ENCODE data around the gene ZCCHC7.

Gene ZCCHC7

DNA sequence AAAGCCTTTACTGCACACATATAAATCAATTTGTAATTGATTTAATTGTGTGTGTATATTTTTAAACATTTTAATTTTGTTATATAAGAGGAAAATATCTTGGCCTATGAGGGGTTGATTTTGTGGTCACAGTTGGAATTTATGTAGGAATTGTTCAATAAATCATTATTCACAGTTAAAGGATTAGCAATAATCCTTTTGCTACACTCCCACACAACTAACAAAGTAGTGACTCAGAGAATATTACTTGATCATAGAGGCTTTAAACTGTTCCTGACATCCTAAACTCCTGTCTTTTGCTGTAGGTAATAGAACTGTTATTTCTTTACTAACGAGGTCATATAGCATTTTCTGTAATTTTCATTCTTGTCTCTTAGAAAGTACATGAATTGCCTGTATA is 95.5 kb downstream of the ZCCHC7 start:
- no peak for TF ChIP-seq POLR2AphosphoS5 (IDR thresholded peaks at IDR 0.05; ENCODE audit: low read depth, low read length)
- TF ChIP-seq, protein P1, sequence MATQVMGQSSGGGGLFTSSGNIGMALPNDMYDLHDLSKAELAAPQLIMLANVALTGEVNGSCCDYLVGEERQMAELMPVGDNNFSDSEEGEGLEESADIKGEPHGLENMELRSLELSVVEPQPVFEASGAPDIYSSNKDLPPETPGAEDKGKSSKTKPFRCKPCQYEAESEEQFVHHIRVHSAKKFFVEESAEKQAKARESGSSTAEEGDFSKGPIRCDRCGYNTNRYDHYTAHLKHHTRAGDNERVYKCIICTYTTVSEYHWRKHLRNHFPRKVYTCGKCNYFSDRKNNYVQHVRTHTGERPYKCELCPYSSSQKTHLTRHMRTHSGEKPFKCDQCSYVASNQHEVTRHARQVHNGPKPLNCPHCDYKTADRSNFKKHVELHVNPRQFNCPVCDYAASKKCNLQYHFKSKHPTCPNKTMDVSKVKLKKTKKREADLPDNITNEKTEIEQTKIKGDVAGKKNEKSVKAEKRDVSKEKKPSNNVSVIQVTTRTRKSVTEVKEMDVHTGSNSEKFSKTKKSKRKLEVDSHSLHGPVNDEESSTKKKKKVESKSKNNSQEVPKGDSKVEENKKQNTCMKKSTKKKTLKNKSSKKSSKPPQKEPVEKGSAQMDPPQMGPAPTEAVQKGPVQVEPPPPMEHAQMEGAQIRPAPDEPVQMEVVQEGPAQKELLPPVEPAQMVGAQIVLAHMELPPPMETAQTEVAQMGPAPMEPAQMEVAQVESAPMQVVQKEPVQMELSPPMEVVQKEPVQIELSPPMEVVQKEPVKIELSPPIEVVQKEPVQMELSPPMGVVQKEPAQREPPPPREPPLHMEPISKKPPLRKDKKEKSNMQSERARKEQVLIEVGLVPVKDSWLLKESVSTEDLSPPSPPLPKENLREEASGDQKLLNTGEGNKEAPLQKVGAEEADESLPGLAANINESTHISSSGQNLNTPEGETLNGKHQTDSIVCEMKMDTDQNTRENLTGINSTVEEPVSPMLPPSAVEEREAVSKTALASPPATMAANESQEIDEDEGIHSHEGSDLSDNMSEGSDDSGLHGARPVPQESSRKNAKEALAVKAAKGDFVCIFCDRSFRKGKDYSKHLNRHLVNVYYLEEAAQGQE (IDR thresholded peaks at IDR 0.05; ENCODE audit: insufficient read depth in 1 of 2, low read depth in 2 of 2, low read length in 2 of 2), result no peak
- no peak for TF ChIP-seq SIN3A (IDR thresholded peaks at IDR 0.05; ENCODE audit: borderline replicate concordance, insufficient read depth, low read length)
- no peak for TF ChIP-seq FOXP2 (optimal IDR thresholded peaks at IDR 0.05; ENCODE audit: borderline replicate concordance, extremely low read depth, extremely low read length, insufficient read depth)
- TF ChIP-seq TAF1 (IDR thresholded peaks at IDR 0.05; ENCODE audit: borderline replicate concordance, insufficient read depth, low read length), result no peak

DNA sequence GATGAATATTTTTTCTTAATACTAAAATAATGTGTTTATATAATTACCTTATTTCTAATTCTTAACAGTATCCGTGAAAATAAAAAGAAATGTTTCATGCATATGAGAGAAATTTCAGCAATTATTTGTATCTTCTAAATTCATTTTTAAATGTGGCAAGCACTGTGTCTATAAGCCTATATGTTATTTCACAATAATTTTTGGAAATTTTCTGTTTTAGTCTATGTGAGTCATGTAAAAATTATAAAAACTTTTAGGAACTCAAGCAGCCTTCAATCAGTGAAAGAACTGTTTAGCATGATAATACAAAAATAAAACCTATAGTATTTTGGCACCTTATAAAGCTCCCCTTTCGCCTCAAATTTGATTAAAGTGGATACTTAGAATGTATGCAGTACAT is 96.8 kb downstream of the ZCCHC7 start:
- TF ChIP-seq FOXP2 (optimal IDR thresholded peaks at IDR 0.05; ENCODE audit: borderline replicate concordance, extremely low read depth, extremely low read length, insufficient read depth), result no peak
- no peak for TF ChIP-seq TAF1 (IDR thresholded peaks at IDR 0.05; ENCODE audit: borderline replicate concordance, insufficient read depth, low read length)
- no peak for TF ChIP-seq SIN3A (IDR thresholded peaks at IDR 0.05; ENCODE audit: borderline replicate concordance, insufficient read depth, low read length)
- TF ChIP-seq, protein P1 (IDR thresholded peaks at IDR 0.05; ENCODE audit: insufficient read depth in 1 of 2, low read depth in 2 of 2, low read length in 2 of 2), result no peak
- no peak for TF ChIP-seq POLR2AphosphoS5 (IDR thresholded peaks at IDR 0.05; ENCODE audit: low read depth, low read length)

DNA sequence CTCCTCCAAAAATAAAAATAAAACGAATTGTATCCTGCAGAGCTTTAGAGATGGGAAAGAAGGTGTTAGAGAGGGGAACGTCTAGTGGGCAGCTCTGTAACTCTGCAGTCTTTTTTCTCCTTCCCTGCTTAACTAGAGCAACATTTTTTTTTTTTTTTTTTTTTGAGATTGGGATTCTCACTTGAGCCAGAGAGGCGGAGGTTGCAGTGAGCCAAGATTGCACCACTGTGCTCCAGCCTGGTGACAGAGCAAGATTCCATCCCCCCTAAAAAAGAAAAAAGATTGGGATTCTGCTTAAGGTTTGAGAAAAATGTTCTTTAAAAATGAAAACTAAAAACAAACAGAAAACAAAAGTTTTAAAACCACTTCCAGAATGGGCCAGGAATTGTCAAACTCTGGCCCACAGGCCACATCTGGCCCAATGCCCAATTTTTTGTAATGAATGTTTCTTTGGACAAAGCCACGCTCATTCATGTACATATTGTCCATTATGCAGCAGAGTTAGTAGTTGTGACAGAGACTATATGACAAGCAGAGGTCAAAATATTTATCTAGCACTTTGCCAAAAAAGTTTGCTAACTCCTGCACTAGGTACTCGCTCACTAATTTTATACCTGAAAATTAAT is 98.5 kb downstream of the ZCCHC7 start:
- TF ChIP-seq TAF1 (IDR thresholded peaks at IDR 0.05; ENCODE audit: borderline replicate concordance, insufficient read depth, low read length), result no peak
- no peak for TF ChIP-seq SIN3A (IDR thresholded peaks at IDR 0.05; ENCODE audit: borderline replicate concordance, insufficient read depth, low read length)
- TF ChIP-seq, protein P1 (IDR thresholded peaks at IDR 0.05; ENCODE audit: insufficient read depth in 1 of 2, low read depth in 2 of 2, low read length in 2 of 2), result no peak
- TF ChIP-seq FOXP2 (optimal IDR thresholded peaks at IDR 0.05; ENCODE audit: borderline replicate concordance, extremely low read depth, extremely low read length, insufficient read depth), result no peak
- no peak for TF ChIP-seq POLR2AphosphoS5 (IDR thresholded peaks at IDR 0.05; ENCODE audit: low read depth, low read length)

DNA sequence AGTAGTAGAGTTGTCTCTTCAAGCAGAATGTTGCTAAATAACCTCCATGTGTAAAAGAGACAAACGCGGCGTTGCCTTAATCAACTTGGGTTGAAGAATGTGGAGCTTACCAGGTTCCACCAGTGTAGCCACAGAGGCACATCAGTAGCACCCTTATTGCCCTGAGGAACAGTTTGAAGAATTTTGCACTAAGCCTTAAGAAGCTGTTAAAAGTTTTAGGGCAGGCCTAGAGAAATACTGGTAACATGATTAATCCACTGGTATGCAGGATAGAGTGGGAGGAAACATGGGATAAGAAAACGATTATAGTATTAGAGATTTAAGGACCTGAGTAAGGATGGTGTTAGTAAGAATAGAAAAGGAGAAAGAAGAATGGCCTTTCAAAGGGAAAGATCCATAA is 100.6 kb downstream of the ZCCHC7 start:
- TF ChIP-seq, protein P1 (IDR thresholded peaks at IDR 0.05; ENCODE audit: insufficient read depth in 1 of 2, low read depth in 2 of 2, low read length in 2 of 2), result no peak
- no peak for TF ChIP-seq POLR2AphosphoS5 (IDR thresholded peaks at IDR 0.05; ENCODE audit: low read depth, low read length)
- TF ChIP-seq FOXP2 (optimal IDR thresholded peaks at IDR 0.05; ENCODE audit: borderline replicate concordance, extremely low read depth, extremely low read length, insufficient read depth), result no peak
- no peak for TF ChIP-seq SIN3A (IDR thresholded peaks at IDR 0.05; ENCODE audit: borderline replicate concordance, insufficient read depth, low read length)
- TF ChIP-seq TAF1 (IDR thresholded peaks at IDR 0.05; ENCODE audit: borderline replicate concordance, insufficient read depth, low read length), result no peak

All from PFSK-1 (cell line).